ENCODE results near the gene SCNN1B.

- TF ChIP-seq CTCF (conservative IDR thresholded peaks at IDR 0.05 in 1 of 2, IDR thresholded peaks at IDR 0.05 in 1 of 2; ENCODE audit: extremely low read depth in 1 of 2, insufficient read depth in 1 of 2, low read depth in 1 of 2, low read length in 2 of 2), result no peak
- no peak for TF ChIP-seq EZH2 (IDR thresholded peaks at IDR 0.05; ENCODE audit: borderline replicate concordance, low read length)
Observed at GRCh38 chr16:23368469-23368868, 66.4 kb downstream of the SCNN1B start.
